Stomach (tissue), 8 donors: ENCODE data around the gene TECPR2. TPM values are rescaled to one million over a fixed set of nuclear protein-coding genes. Genes with fewer than 3 reads are reported as not detected.

Experiments
- polyA plus RNA-seq, 3 donors: library from polyadenylated mRNA; stranded (reverse); fragments of 200-250 nt; gene quantifications; one replicate each; pipeline ENCODE4 v1.2.3, GENCODE V29; 2013
- small RNA-seq, 4 donors: library from RNA; depleted of rRNA; stranded (forward); fragments of <200 nt; gene quantifications; one replicate each; pipeline ENCODE3, GENCODE V24; 2016
- total RNA-seq, 5 donors: library from RNA; depleted of rRNA; stranded (reverse); fragments of >200 nt; gene quantifications; one replicate each; pipeline versions ENCODE4 v1.1.0 to v1.2.3, GENCODE V29; 2014 to 2016
- donor health status: healthy with polysubstance abuse.
- donor health status: Bipolar disorder and iron deficiency.
- donor health status: healthy.

The TECPR2 gene
- total and polyA plus RNA-seq, 8 donors, result 2.6 to 110 (median 11.1) TPM

Small RNA genes lying within 50 kb of the gene (small RNA-seq; reads per million reads assigned to genes)
- 0 reads per million in 4 donors for gene MIR4309

Other genes starting within 250 kb of the TECPR2 start
- gene WDR20, start 223.0 kb upstream of the TECPR2 start, total RNA-seq, result 10 to 100 TPM; 13.9 to 44.2 (median 25.5) TPM
- 1 to 10 TPM; 8.2 to 9.2 (median 8.4) TPM for gene WDR20, start 223.0 kb upstream of the TECPR2 start, polyA plus RNA-seq
- gene MOK, start 57.8 kb upstream of the TECPR2 start, total RNA-seq, result 10 to 100 TPM; 10.7 to 46.9 (median 19.3) TPM
- gene MOK, start 57.8 kb upstream of the TECPR2 start, polyA plus RNA-seq, result 10 to 100 TPM in 1 of 3 donors, 1 to 10 TPM in 2; 4.2 to 13.2 (median 9.8) TPM
- gene ZNF839, start 43.2 kb upstream of the TECPR2 start, total RNA-seq, result 100 to 1,000 TPM in 1 of 5 donors, 10 to 100 TPM in 3, 1 to 10 TPM in 1; 8.8 to 116 (median 15.8) TPM
- gene ZNF839, start 43.2 kb upstream of the TECPR2 start, polyA plus RNA-seq, result 10 to 100 TPM in 1 of 3 donors, 1 to 10 TPM in 2; 5.5 to 10.2 (median 5.9) TPM
- gene CINP, start 51 bp upstream of the TECPR2 start, total RNA-seq, result 10 to 100 TPM in 3 of 5 donors, 1 to 10 TPM in 1, under 1 TPM in 1; 0.29 to 56.2 (median 13.8) TPM
- gene CINP, start 51 bp upstream of the TECPR2 start, polyA plus RNA-seq, result 10 to 100 TPM; 38.7 to 65.5 (median 44.0) TPM
- 100 to 1,000 TPM in 2 of 5 donors, 10 to 100 TPM in 3; 11.2 to 357 (median 72.4) TPM for gene ANKRD9, start 146.8 kb downstream of the TECPR2 start, total RNA-seq
- gene ANKRD9, start 146.8 kb downstream of the TECPR2 start, polyA plus RNA-seq, result 10 to 100 TPM in 2 of 3 donors, 1 to 10 TPM in 1; 5.3 to 23.3 (median 13.3) TPM
- gene RCOR1, start 229.7 kb downstream of the TECPR2 start, total RNA-seq, result 10 to 100 TPM in 3 of 5 donors, 1 to 10 TPM in 2; 8.0 to 60.7 (median 17.0) TPM
- gene RCOR1, start 229.7 kb downstream of the TECPR2 start, polyA plus RNA-seq, result 1 to 10 TPM; 4.9 to 8.2 (median 7.7) TPM